Spinal cord (tissue), 10 donors: Measurements from ENCODE around the gene GOLGA8M. TPM values are rescaled to one million over a fixed set of nuclear protein-coding genes. Genes with fewer than 3 reads are reported as not detected.
"Not testable (repeated sequence)": the region's sequence is repeated elsewhere in the genome, so short reads cannot be mapped to it uniquely, and the experiment has no call there.

Experiments
- DNase-seq, 6 donors: peaks; one replicate each; pipeline versions ENCODE4 v3.0.0 to v3.0.0-alpha.2; 2013 to 2015; ENCODE audit warnings: low spot score in 6 of 6, low read depth in 4 of 6
- H3K27ac ChIP-seq: one replicate; pipeline ENCODE4 v1.5.1; 2013; ENCODE audit warnings: low read depth, low read length, control low read depth
- H3K27me3 ChIP-seq: one replicate; pipeline ENCODE4 v1.6.1; 2013; ENCODE audit warnings: low read length; ENCODE audit not compliant: control insufficient read depth, insufficient read depth
- H3K36me3 ChIP-seq: one replicate; pipeline ENCODE4 v1.6.1; 2013; ENCODE audit warnings: low read length; ENCODE audit not compliant: control insufficient read depth, insufficient read depth
- H3K4me1 ChIP-seq: one replicate; pipeline ENCODE4 v1.6.1; 2013; ENCODE audit warnings: low read length; ENCODE audit not compliant: control insufficient read depth, insufficient read depth
- H3K4me3 ChIP-seq: one replicate; pipeline ENCODE4 v1.5.1; 2013; ENCODE audit warnings: low read depth, low read length, control low read depth
- H3K9me3 ChIP-seq: one replicate; pipeline ENCODE4 v1.6.1; 2013; ENCODE audit warnings: low read length; ENCODE audit not compliant: control insufficient read depth, insufficient read depth
- WGBS: methylation state at CpG from one replicate; pipeline ENCODE4 v1.1.5; 2013; ENCODE audit warnings: missing lambda C conversion rate; ENCODE audit not compliant: insufficient coverage; 5-methylcytosine and 5-hydroxymethylcytosine counted together
- polyA plus RNA-seq, 2 donors: library from polyadenylated mRNA; unstranded; fragments of 120-200 nt; gene quantifications; one replicate each; pipeline ENCODE4 v1.2.1, GENCODE V29; 2013; ENCODE audit not compliant: insufficient read length in 2 of 2
- small RNA-seq: library from RNA; depleted of rRNA; stranded (forward); fragments of <200 nt; gene quantifications from one replicate; pipeline ENCODE3, GENCODE V24; 2014; ENCODE audit warnings: low replicate concordance
- total RNA-seq, 2 donors: library from RNA; depleted of rRNA in 1 of 2; stranded (reverse); fragments of 120-200 nt in 1 of 2; fragments of >200 nt in 1 of 2; gene quantifications; one replicate each; pipeline versions ENCODE4 v1.2.3 to v1.2.4, GENCODE V29; 2013 to 2014
- donor health status: healthy.

Gene GOLGA8M
- total and polyA plus RNA-seq, 4 donors, result 0.99 to 1.7 (median 1.5) TPM

DNA sequence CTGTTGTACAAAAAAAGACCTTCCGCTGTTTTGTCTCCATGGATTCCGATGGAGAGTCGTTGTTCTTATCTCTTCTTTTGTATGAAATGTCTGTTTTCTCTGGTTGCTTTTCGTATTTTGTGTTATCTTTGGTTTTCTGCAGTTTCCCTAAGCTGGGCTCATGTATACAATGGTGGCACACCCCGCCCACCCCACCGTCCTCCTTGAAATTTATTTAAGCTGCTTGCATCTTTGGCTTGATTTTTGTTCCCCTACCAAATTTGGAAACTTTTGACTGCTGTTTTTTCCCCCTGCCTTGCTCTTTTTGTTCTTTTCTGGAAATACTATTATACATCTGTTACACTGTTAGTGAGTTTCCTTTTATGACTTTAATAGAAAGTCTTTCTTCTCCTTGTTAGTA, 47.6 kb downstream of the GOLGA8M start:
- not testable (repeated sequence) for H3K36me3 ChIP-seq, DNase-seq, H3K27ac ChIP-seq, H3K27me3 ChIP-seq, H3K4me3 ChIP-seq, H3K4me1 ChIP-seq, H3K9me3 ChIP-seq
- no CpG with 5 or more reads among the region's 6 CpGs for WGBS

DNA sequence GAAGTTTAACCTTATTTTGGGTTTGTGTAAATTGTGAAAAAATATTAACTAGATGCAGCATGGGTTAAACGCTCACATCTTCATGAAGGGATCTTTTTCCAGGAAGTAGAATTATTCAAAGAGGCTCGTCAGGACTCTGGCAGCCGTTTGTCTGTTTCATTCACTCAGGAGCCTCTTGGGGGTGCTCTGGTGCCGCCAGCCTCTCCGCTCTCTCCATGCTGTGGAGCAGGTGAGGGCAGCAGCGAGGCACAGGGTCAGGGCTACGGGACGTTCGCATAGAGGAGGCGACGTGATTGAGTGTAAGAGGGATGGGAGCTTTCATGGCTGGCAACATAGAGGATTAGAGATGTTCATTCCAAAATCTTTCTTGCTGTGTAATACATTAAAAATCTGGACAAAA, 48.5 kb downstream of the GOLGA8M start:
- WGBS, result no CpG with 5 or more reads among the region's 11 CpGs
- not testable (repeated sequence) for H3K27ac ChIP-seq, H3K4me1 ChIP-seq, H3K36me3 ChIP-seq, H3K9me3 ChIP-seq, H3K4me3 ChIP-seq, H3K27me3 ChIP-seq, DNase-seq

DNA sequence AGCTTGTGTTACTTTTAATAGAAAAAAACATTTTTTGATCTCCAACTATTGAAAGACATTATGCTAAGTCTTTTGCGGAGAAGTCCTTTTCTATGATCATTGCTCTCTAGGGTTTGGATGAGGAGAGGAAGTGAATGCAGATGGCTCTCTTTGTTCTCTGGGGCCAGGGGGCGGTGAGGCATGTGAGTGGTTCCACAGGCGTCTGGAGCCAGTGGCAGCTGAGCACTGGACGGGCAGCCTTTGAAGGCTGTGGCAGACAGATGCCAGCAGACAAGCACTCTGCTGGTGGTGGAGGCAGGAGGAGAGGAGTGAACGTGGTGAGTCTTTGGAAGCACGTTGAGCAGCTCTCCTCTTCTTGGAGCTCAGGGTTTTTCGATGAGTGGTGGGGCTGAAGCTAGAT, 51.5 kb downstream of the GOLGA8M start:
- not testable (repeated sequence) for H3K4me3 ChIP-seq, H3K27ac ChIP-seq, H3K4me1 ChIP-seq, H3K36me3 ChIP-seq, H3K27me3 ChIP-seq, DNase-seq, H3K9me3 ChIP-seq
- WGBS, result no CpG with 5 or more reads among the region's 7 CpGs

DNA sequence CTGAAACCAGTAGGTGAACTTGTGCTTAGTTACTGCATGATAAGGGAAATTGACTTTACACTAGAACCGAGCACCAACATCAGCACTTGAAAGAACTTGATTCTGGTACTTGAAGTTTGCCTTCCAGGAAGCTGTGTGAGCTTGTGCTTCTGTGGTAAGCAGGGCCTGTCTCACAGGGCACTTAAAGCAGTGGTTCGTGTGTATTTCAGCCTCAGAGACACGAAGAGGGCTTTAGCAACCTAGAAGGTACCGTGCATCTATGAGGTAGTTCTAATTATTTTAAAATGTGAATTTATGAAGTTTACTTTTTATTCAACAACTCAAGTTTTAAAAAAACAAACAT, 56.2 kb downstream of the GOLGA8M start:
- H3K9me3 ChIP-seq, H3K4me1 ChIP-seq, H3K27me3 ChIP-seq, DNase-seq, H3K36me3 ChIP-seq, H3K4me3 ChIP-seq, H3K27ac ChIP-seq: not testable (repeated sequence)
- WGBS, result no CpG with 5 or more reads among the region's 4 CpGs

DNA sequence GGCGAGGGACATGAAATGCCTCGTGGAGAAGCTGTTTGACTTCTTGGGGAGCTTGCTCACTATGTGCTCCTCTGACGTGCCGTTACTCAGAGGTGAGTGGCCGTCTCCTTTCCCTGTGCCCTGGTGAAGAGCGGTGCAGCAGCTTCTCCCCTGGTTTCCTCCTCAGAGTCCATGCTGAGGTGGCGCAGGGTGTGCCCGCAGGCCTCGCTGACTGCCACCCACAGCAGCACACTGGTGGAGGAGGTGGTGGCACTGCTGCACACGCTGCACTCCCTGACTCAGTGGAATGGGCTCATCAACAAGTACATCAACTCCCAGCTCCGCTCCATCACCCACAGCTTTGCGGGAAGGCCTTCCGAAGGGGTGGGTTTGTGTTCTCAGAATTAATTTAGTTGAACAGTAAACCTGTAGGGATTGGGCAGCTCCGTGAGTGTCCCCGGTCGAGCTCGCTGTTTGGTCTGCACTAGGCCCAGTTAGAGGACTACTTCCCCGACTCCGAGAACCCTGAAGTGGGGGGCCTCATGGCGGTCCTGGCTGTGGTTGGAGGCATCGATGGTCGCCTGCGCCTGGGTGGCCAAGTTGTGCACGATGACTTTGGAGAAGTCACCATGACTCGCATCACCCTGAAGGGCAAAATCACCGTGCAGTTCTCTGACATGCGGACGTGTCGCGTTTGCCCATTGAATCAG, 56.7 kb downstream of the GOLGA8M start:
- not testable (repeated sequence) for H3K27ac ChIP-seq, H3K36me3 ChIP-seq, H3K27me3 ChIP-seq, H3K9me3 ChIP-seq, H3K4me1 ChIP-seq, DNase-seq, H3K4me3 ChIP-seq
- 80% methylated on average over 2 of the region's 30 CpGs for WGBS

DNA sequence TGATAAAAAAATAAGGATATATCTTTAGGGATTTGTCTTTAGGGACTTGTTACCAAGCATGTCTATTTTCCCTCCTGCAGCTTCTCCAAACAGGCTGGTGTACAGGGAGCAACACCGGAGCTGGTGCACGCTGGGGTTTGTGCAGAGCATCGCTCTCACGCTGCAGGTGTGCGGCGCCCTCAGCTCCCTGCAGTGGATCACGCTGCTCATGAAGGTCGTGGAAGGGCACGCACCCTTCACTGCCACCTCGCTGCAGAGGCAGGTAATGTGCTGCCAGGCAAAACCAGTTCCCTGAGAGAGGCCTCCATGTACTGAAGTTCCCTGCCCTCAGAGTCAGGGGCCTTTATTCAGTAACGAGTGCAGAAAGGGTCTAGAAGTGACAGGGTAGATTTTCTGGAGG, 58.0 kb downstream of the GOLGA8M start:
- H3K4me1 ChIP-seq, H3K36me3 ChIP-seq, H3K27ac ChIP-seq, H3K4me3 ChIP-seq, DNase-seq, H3K27me3 ChIP-seq, H3K9me3 ChIP-seq: not testable (repeated sequence)
- WGBS, result no CpG with 5 or more reads among the region's 11 CpGs

DNA sequence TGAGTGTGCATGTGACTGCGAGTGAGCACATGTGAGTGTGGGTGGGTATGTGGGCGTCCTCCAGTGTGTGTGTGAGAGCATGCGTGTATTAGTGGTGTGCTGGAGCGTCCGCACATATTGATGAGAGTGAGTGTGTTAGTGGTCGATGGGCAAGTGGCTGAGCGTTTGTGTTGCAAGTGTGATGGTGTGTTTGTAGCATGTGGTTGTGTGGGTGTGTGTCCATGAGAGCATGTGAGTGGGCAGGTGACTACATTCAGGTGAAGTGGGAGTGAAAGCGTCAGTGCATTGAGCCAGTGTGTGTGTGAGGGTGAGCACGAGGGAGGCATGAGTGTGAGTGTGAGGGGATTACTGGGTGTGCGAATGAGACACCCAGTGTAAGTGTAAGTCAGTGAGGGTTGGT, 59.7 kb downstream of the GOLGA8M start:
- H3K27ac ChIP-seq, H3K4me3 ChIP-seq, H3K9me3 ChIP-seq, H3K4me1 ChIP-seq, H3K36me3 ChIP-seq, H3K27me3 ChIP-seq, DNase-seq: not testable (repeated sequence)
- WGBS, result 89% methylated on average over 2 of the region's 10 CpGs

Small RNAs within 50 kb of the gene (small RNA-seq; reads per million reads assigned to genes)
- not detected for gene RN7SL719P

Other genes starting within 250 kb of the GOLGA8M start
- gene GOLGA8G, start 179.4 kb downstream of the GOLGA8M start, total RNA-seq, result not detected
- gene GOLGA8G, start 179.4 kb downstream of the GOLGA8M start, polyA plus RNA-seq, result under 1 TPM in 1 of 2 donors, not detected in 1; 0.21 TPM
- gene GOLGA6L25, start 158.9 kb downstream of the GOLGA8M start, total RNA-seq, result not detected
- not detected for gene GOLGA6L25, start 158.9 kb downstream of the GOLGA8M start, polyA plus RNA-seq
- not detected for gene GOLGA6L7, start 136.2 kb upstream of the GOLGA8M start, total RNA-seq
- 1 to 10 TPM; 1.5 to 4.7 TPM for gene GOLGA6L7, start 136.2 kb upstream of the GOLGA8M start, polyA plus RNA-seq
- gene APBA2, start 173.6 kb upstream of the GOLGA8M start, total RNA-seq, result 10 to 100 TPM; 46.2 to 72.6 TPM
- 100 to 1,000 TPM; 107 to 111 TPM for gene APBA2, start 173.6 kb upstream of the GOLGA8M start, polyA plus RNA-seq